ENCODE measurements around the gene HNRNPF.

HNRNPF gene

GRCh38 chr10:43417950-43418768 is 9.2 kb upstream of the HNRNPF start:
- H3K4me3 ChIP-seq (ENCODE audit: low read depth, low read length) = peak overlapping the region; percentile 50
- TF ChIP-seq CTCF (IDR thresholded peaks at IDR 0.05; ENCODE audit: low read depth, low read length) (no peak), MAX (IDR thresholded peaks at IDR 0.05; ENCODE audit: low read depth, low read length) (peak; percentile 62), MYC (IDR thresholded peaks at IDR 0.05; ENCODE audit: low read depth, low read length) (peak; percentile 92), POLR2A (IDR thresholded peaks at IDR 0.05; ENCODE audit: extremely low read depth, insufficient read length) (peak; percentile 27)
- peak; percentile 99 for DNase-seq (ENCODE audit: low read depth)

- no peak for DNase-seq (ENCODE audit: low read depth)
- TF ChIP-seq POLR2A (IDR thresholded peaks at IDR 0.05; ENCODE audit: extremely low read depth, insufficient read length) (no peak), MAX (IDR thresholded peaks at IDR 0.05; ENCODE audit: low read depth, low read length) (no peak), CTCF (IDR thresholded peaks at IDR 0.05; ENCODE audit: low read depth, low read length) (no peak), MYC (IDR thresholded peaks at IDR 0.05; ENCODE audit: low read depth, low read length) (no peak)
- H3K4me3 ChIP-seq (ENCODE audit: low read depth, low read length) = no peak overlapping the region
Observed at GRCh38 chr10:43415544-43415943, 6.6 kb upstream of the HNRNPF start.

GRCh38 chr10:43411536-43411935 is 2.5 kb upstream of the HNRNPF start:
- TF ChIP-seq MYC (IDR thresholded peaks at IDR 0.05; ENCODE audit: low read depth, low read length) = no peak
- TF ChIP-seq POLR2A (IDR thresholded peaks at IDR 0.05; ENCODE audit: extremely low read depth, insufficient read length) = no peak
- TF ChIP-seq CTCF (IDR thresholded peaks at IDR 0.05; ENCODE audit: low read depth, low read length) = no peak
- no peak for TF ChIP-seq MAX (IDR thresholded peaks at IDR 0.05; ENCODE audit: low read depth, low read length)
- DNase-seq (ENCODE audit: low read depth) = no peak
- H3K4me3 ChIP-seq (ENCODE audit: low read depth, low read length) = no peak overlapping the region

GRCh38 chr10:43410345-43410744 is 1.4 kb upstream of the HNRNPF start:
- DNase-seq (ENCODE audit: low read depth) = no peak
- peak overlapping the region; percentile 86 for H3K4me3 ChIP-seq (ENCODE audit: low read depth, low read length)
- TF ChIP-seq MAX (IDR thresholded peaks at IDR 0.05; ENCODE audit: low read depth, low read length) (no peak), MYC (IDR thresholded peaks at IDR 0.05; ENCODE audit: low read depth, low read length) (no peak), POLR2A (IDR thresholded peaks at IDR 0.05; ENCODE audit: extremely low read depth, insufficient read length) (no peak)

GRCh38 chr10:43409385-43410109 is 561 bp upstream of the HNRNPF start:
- TF ChIP-seq CTCF (IDR thresholded peaks at IDR 0.05; ENCODE audit: low read depth, low read length) = no peak
- TF ChIP-seq MAX (IDR thresholded peaks at IDR 0.05; ENCODE audit: low read depth, low read length) = no peak
- TF ChIP-seq MYC (IDR thresholded peaks at IDR 0.05; ENCODE audit: low read depth, low read length) = no peak; the same call in 1 of the 2 replicates
- no peak for TF ChIP-seq POLR2A (IDR thresholded peaks at IDR 0.05; ENCODE audit: extremely low read depth, insufficient read length)
- DNase-seq (ENCODE audit: low read depth) = peak; percentile 73
- H3K4me3 ChIP-seq (ENCODE audit: low read depth, low read length) = peak overlapping the region; percentile 86

- DNase-seq (ENCODE audit: low read depth) = no peak
- no peak for TF ChIP-seq MAX (IDR thresholded peaks at IDR 0.05; ENCODE audit: low read depth, low read length)
- no peak for TF ChIP-seq CTCF (IDR thresholded peaks at IDR 0.05; ENCODE audit: low read depth, low read length)
- no peak for TF ChIP-seq POLR2A (IDR thresholded peaks at IDR 0.05; ENCODE audit: extremely low read depth, insufficient read length)
- no peak for TF ChIP-seq MYC (IDR thresholded peaks at IDR 0.05; ENCODE audit: low read depth, low read length)
- peak overlapping the region; percentile 98 for H3K4me3 ChIP-seq (ENCODE audit: low read depth, low read length)
Observed at GRCh38 chr10:43408331-43408709, 666 bp downstream of the HNRNPF start.
